Endodermal cell (in vitro differentiated cells): ENCODE measurements around the gene TRPM3. TPM values are rescaled to one million over a fixed set of nuclear protein-coding genes. Genes with fewer than 3 reads are reported as not detected.

Experiments
- DNase-seq: peaks from one replicate; pipeline ENCODE4 v3.0.0-alpha.2; 2017
- H3K27ac ChIP-seq: 2 replicates; pipeline ENCODE4 v1.5.1; 2013; ENCODE audit warnings: mild to moderate bottlenecking, low read depth, low read length, moderate library complexity
- H3K27me3 ChIP-seq: 2 replicates; pipeline ENCODE4 v1.6.1; 2013; ENCODE audit warnings: mild to moderate bottlenecking, low read length, moderate library complexity; ENCODE audit not compliant: insufficient read depth, control insufficient read depth, poor library complexity, severe bottlenecking
- H3K36me3 ChIP-seq: 2 replicates; pipeline ENCODE4 v1.7.0; 2013; ENCODE audit warnings: mild to moderate bottlenecking, low read length, moderate library complexity; ENCODE audit not compliant: control insufficient read depth, insufficient read depth
- H3K4me1 ChIP-seq: one replicate; pipeline ENCODE4 v1.7.0; 2013; ENCODE audit warnings: low read length; ENCODE audit not compliant: control insufficient read depth, insufficient read depth
- H3K4me3 ChIP-seq: 2 replicates; pipeline ENCODE4 v1.5.1; 2013; ENCODE audit warnings: mild to moderate bottlenecking, low read length, moderate library complexity
- H3K9ac ChIP-seq: 2 replicates; pipeline ENCODE4 v1.6.1; 2013; ENCODE audit warnings: mild to moderate bottlenecking, low read length, moderate library complexity; ENCODE audit not compliant: poor library complexity, severe bottlenecking; ENCODE audit errors: extremely low read depth
- H3K9me3 ChIP-seq: 2 replicates; pipeline ENCODE4 v1.6.1; 2013; ENCODE audit warnings: mild to moderate bottlenecking, low read length, moderate library complexity; ENCODE audit not compliant: control insufficient read depth
- H3K27ac Mint-ChIP-seq: 2 replicates; pipeline ENCODE4 v1.8.0; 2020; ENCODE audit warnings: mixed read lengths
- H3K27me3 Mint-ChIP-seq: 2 replicates; pipeline ENCODE4 v1.8.0; 2021; ENCODE audit warnings: mild to moderate bottlenecking, mixed read lengths; ENCODE audit not compliant: insufficient read depth
- H3K36me3 Mint-ChIP-seq: 2 replicates; pipeline ENCODE4 v1.8.0; 2020; ENCODE audit warnings: low read depth, mixed read lengths
- H3K4me1 Mint-ChIP-seq: 2 replicates; pipeline ENCODE4 v1.8.0; 2020; ENCODE audit warnings: mixed read lengths
- H3K4me3 Mint-ChIP-seq: 2 replicates; pipeline ENCODE4 v1.8.0; 2020; ENCODE audit warnings: mild to moderate bottlenecking, moderate library complexity, mixed read lengths
- H3K9me3 Mint-ChIP-seq: 2 replicates; pipeline ENCODE4 v1.8.0; 2020; ENCODE audit warnings: mild to moderate bottlenecking, mixed read lengths
- CTCF ChIP-seq: fragments of 200-600 bp; sonication (generic); conservative IDR thresholded peaks from 2 replicates; pipeline ENCODE4 v1.5.0; 2021; ENCODE audit warnings: antibody characterized with exemption, mild to moderate bottlenecking
- WGBS, 2 experiments: methylation state at CpG; one replicate each; pipeline versions ENCODE4 v1.1.5 to v1.1.7; 2013; ENCODE audit warnings: missing lambda C conversion rate in 2 of 2, mixed read lengths in 1 of 2; ENCODE audit not compliant: insufficient coverage in 1 of 2, insufficient read length in 1 of 2; 5-methylcytosine and 5-hydroxymethylcytosine counted together
- total RNA-seq, 2 donors: library from RNA; stranded (reverse); fragmentation: NEBNext Ultra II Directional in 1 of 2; extraction: Animal tissue kit (Norgen Biotek cat#: 25700) in 1 of 2; gene quantifications; 2 replicates in 1 of 2; 3 replicates in 1 of 2; pipeline ENCODE4 v1.2.1, GENCODE V29; 2021

TRPM3 gene
- total RNA-seq, 2 donors from 2014 or later: 1.8 to 2.5 TPM

GRCh38 chr9:70525519-70525918, 595.9 kb downstream of the TRPM3 start:
- no peak for DNase-seq
- H3K4me3 Mint-ChIP-seq: no peak overlapping the region
- no peaks in the 10 kb centered on the region for H3K36me3 ChIP-seq
- H3K4me3 ChIP-seq: no peak overlapping the region
- H3K27ac Mint-ChIP-seq: no peak overlapping the region
- H3K9me3 Mint-ChIP-seq: peaks cover 13% of the 10 kb centered on the region
- no peak overlapping the region for H3K9ac ChIP-seq
- H3K27ac ChIP-seq: no peak overlapping the region
- H3K4me1 Mint-ChIP-seq: peaks cover 2% of the 10 kb centered on the region
- H3K36me3 Mint-ChIP-seq: no peaks in the 10 kb centered on the region
- H3K9me3 ChIP-seq: no peaks in the 10 kb centered on the region
- no peak for TF ChIP-seq CTCF
- no peaks in the 10 kb centered on the region for H3K27me3 Mint-ChIP-seq
- WGBS, 2 experiments: 94 to 100% methylated on average over 1 of the region's 1 CpG
- H3K4me1 ChIP-seq: no peaks in the 10 kb centered on the region
- H3K27me3 ChIP-seq: no peaks in the 10 kb centered on the region

- Mint-ChIP-seq H3K4me3 (no peak overlapping the region), H3K36me3 (no peaks in the 10 kb centered on the region), H3K4me1 (peaks cover 2% of the 10 kb centered on the region), H3K27ac (no peak overlapping the region), H3K9me3 (peaks cover 9% of the 10 kb centered on the region), H3K27me3 (no peaks in the 10 kb centered on the region)
- Histone ChIP-seq H3K27me3 (no peaks in the 10 kb centered on the region), H3K4me3 (no peak overlapping the region), H3K9me3 (no peaks in the 10 kb centered on the region), H3K9ac (no peak overlapping the region), H3K27ac (no peak overlapping the region), H3K4me1 (no peaks in the 10 kb centered on the region), H3K36me3 (no peaks in the 10 kb centered on the region)
- TF ChIP-seq CTCF: no peak
- DNase-seq: no peak
- WGBS, 2 experiments: 92 to 94% methylated on average over 11 of the region's 11 CpGs
These were observed 601.3 kb downstream of the TRPM3 start for GRCh38 chr9:70519912-70520724.

GRCh38 chr9:70517926-70518610, 603.4 kb downstream of the TRPM3 start:
- DNase-seq: no peak
- H3K4me3 Mint-ChIP-seq: no peak overlapping the region
- Histone ChIP-seq H3K27me3 (no peaks in the 10 kb centered on the region), H3K9ac (no peak overlapping the region), H3K27ac (no peak overlapping the region), H3K4me3 (no peak overlapping the region), H3K4me1 (no peaks in the 10 kb centered on the region), H3K36me3 (no peaks in the 10 kb centered on the region), H3K9me3 (no peaks in the 10 kb centered on the region)
- no peak for TF ChIP-seq CTCF
- peaks cover 2% of the 10 kb centered on the region for H3K4me1 Mint-ChIP-seq
- no peaks in the 10 kb centered on the region for H3K9me3 Mint-ChIP-seq
- H3K27me3 Mint-ChIP-seq: no peaks in the 10 kb centered on the region
- WGBS, 2 experiments: 90% methylated on average over 1 of the region's 1 CpG; no CpG with 5 or more reads in 1 of the 2 experiments
- H3K36me3 Mint-ChIP-seq: no peaks in the 10 kb centered on the region
- H3K27ac Mint-ChIP-seq: no peak overlapping the region
